Ovary (tissue), 9 donors: ENCODE results near the gene MED31. TPM values are rescaled to one million over a fixed set of nuclear protein-coding genes. Genes with fewer than 3 reads are reported as not detected.

ENCODE experiments used
- DNase-seq, 5 donors: peaks; one replicate each; pipeline ENCODE4 v3.0.0-alpha.2; 2019 to 2020
- H3K27ac ChIP-seq, 2 donors: fragments of 200-600 bp; one replicate each; pipeline versions ENCODE4 v1.5.1 to v1.8.0; 2019 to 2022
- H3K27me3 ChIP-seq: fragments of 200-600 bp; one replicate; pipeline ENCODE4 v1.8.0; 2022
- H3K36me3 ChIP-seq: fragments of 200-600 bp; sonication (generic); one replicate; pipeline ENCODE4 v1.5.1; 2019
- H3K4me1 ChIP-seq: one replicate; pipeline ENCODE4 v1.8.1; 2013; ENCODE audit warnings: mild to moderate bottlenecking, moderate library complexity; ENCODE audit not compliant: insufficient read depth
- H3K4me3 ChIP-seq: fragments of 200-600 bp; sonication (generic); one replicate; pipeline ENCODE4 v1.5.1; 2017
- H3K9me3 ChIP-seq, 2 donors: fragments of 200-600 bp in 1 of 2; sonication (generic) in 1 of 2; one replicate each; pipeline versions ENCODE4 v1.5.1 to v1.8.1; 2013 to 2019; ENCODE audit warnings: mild to moderate bottlenecking in 1 of 2, moderate library complexity in 1 of 2
- CTCF ChIP-seq, 3 donors: fragments of 450-650 bp in 2 of 3; fragments of 200-600 bp in 1 of 3; IDR thresholded peaks; one replicate each; pipeline versions ENCODE4 v1.5.1 to v1.8.0; 2016 to 2022; ENCODE audit warnings: antibody characterized with exemption in 3 of 3, mild to moderate bottlenecking in 1 of 3
- EP300 ChIP-seq: sonication (generic); formaldehyde crosslinking; IDR thresholded peaks from one replicate; pipeline ENCODE4 v1.6.1; 2017; ENCODE audit warnings: antibody characterized with exemption
- POLR2A ChIP-seq: fragments of 450-650 bp; IDR thresholded peaks from one replicate; pipeline ENCODE4 v1.6.1; 2017; ENCODE audit warnings: antibody characterized with exemption, mild to moderate bottlenecking, moderate library complexity
- WGBS, 3 donors: extraction: QIAGEN DNeasy Blood & Tissue Kit in 1 of 3; methylation state at CpG; one replicate each; pipeline versions ENCODE4 v1.1.5 to v1.1.7; 2013 to 2017; 5-methylcytosine and 5-hydroxymethylcytosine counted together
- intact Hi-C, 4 donors: fragments of 100-400 bp; cut with DNase I; formaldehyde crosslinking; loops; one replicate each; pipeline versions ENCODE4 v1.11.0 to v1.15.1; 2022 to 2023
- polyA plus RNA-seq, 2 donors: library from polyadenylated mRNA; stranded (reverse); fragments of 200-250 nt in 1 of 2; fragments of 350-450 nt in 1 of 2; fragmentation: Illumina TruSeq in 1 of 2; extraction: RNeasy Lipid Tissue Mini Kit (QIAGEN cat#74804) in 1 of 2; gene quantifications; one replicate each; pipeline ENCODE4 v1.2.3, GENCODE V29; 2013 to 2014
- total RNA-seq, 7 donors: library from RNA; depleted of rRNA in 2 of 7; stranded (reverse); fragments of >200 nt in 2 of 7; fragmentation: NEBNext Ultra II Directional in 3 of 7; extraction: Animal tissue kit (Norgen Biotek cat#: 25700) in 3 of 7; gene quantifications; one replicate each; pipeline versions ENCODE4 v1.1.0 to v1.2.4, GENCODE V29; 2016 to 2023
- donor health status: DM: no; HTN: no; CAD: no; lungs with moderate emphysema.
- donor health status: DM: no; HTN: no; CAD: no.
- donor health status: Bipolar disorder and iron deficiency.
- donor health status: DM: yes; HTN: yes; CAD: no.
- donor health status: DM: no; HTN: no; CAD: no.
- donor health status: DM: yes; HTN: yes; CAD: no.

Gene MED31
- total and polyA plus RNA-seq, 9 donors = 15.0 to 21.9 (median 17.1) TPM

- no peak for TF ChIP-seq POLR2A
- TF ChIP-seq EP300 = no peak
- TF ChIP-seq CTCF (IDR thresholded peaks at IDR 0.05) = no peak
- no peak for DNase-seq
- no peak overlapping the region for H3K4me3 ChIP-seq
- no peaks in the 10 kb centered on the region for H3K9me3 ChIP-seq
- intact Hi-C loops = no loop called here
- WGBS, 3 donors = 92 to 96% (median 93%) methylated on average over 2 of the region's 2 CpGs
- no peaks in the 10 kb centered on the region for H3K36me3 ChIP-seq
- peaks cover 3% of the 10 kb centered on the region for H3K4me1 ChIP-seq
- H3K27me3 ChIP-seq = no peaks in the 10 kb centered on the region
- H3K27ac ChIP-seq = no peak overlapping the region
These were observed 49.3 kb downstream of the MED31 start for GRCh38 chr17:6602141-6602540.

GRCh38 chr17:6599364-6599763 is 52.0 kb downstream of the MED31 start:
- no peak overlapping the region for H3K27ac ChIP-seq
- peaks cover 3% of the 10 kb centered on the region for H3K4me1 ChIP-seq
- H3K9me3 ChIP-seq = no peaks in the 10 kb centered on the region
- TF ChIP-seq POLR2A (no peak), EP300 (no peak), CTCF (IDR thresholded peaks at IDR 0.05) (no peak)
- no peaks in the 10 kb centered on the region for H3K36me3 ChIP-seq
- H3K4me3 ChIP-seq = no peak overlapping the region
- intact Hi-C loops = no loop called here
- H3K27me3 ChIP-seq = no peaks in the 10 kb centered on the region
- no peak for DNase-seq

GRCh38 chr17:6597727-6598126 is 53.7 kb downstream of the MED31 start:
- H3K36me3 ChIP-seq = no peaks in the 10 kb centered on the region
- H3K9me3 ChIP-seq = no peaks in the 10 kb centered on the region
- no peaks in the 10 kb centered on the region for H3K4me1 ChIP-seq
- intact Hi-C loops = no loop called here
- WGBS, 3 donors = 29 to 70% (median 49%) methylated on average over 1 of the region's 1 CpG
- no peak overlapping the region for H3K27ac ChIP-seq
- H3K4me3 ChIP-seq = no peak overlapping the region
- TF ChIP-seq CTCF (IDR thresholded peaks at IDR 0.05) (no peak), EP300 (no peak), POLR2A (no peak)
- no peaks in the 10 kb centered on the region for H3K27me3 ChIP-seq
- DNase-seq = no peak

GRCh38 chr17:6596941-6597340 is 54.5 kb downstream of the MED31 start:
- Histone ChIP-seq H3K27me3 (no peaks in the 10 kb centered on the region), H3K4me3 (no peak overlapping the region), H3K4me1 (no peaks in the 10 kb centered on the region), H3K27ac (no peak overlapping the region), H3K36me3 (no peaks in the 10 kb centered on the region), H3K9me3 (no peaks in the 10 kb centered on the region)
- intact Hi-C loops = no loop called here
- TF ChIP-seq CTCF (IDR thresholded peaks at IDR 0.05) (no peak), EP300 (no peak), POLR2A (no peak)
- WGBS, 3 donors = 92 to 95% (median 95%) methylated on average over 4 of the region's 4 CpGs
- DNase-seq = no peak

- WGBS, 3 donors = 66 to 70% (median 67%) methylated on average over 2 of the region's 2 CpGs
- H3K36me3 ChIP-seq = no peaks in the 10 kb centered on the region
- intact Hi-C loops = no loop called here
These were observed 54.9 kb downstream of the MED31 start for GRCh38 chr17:6596511-6596910.

More at GRCh38 chr17:6596511-6596910, 54.9 kb downstream of the MED31 start:
- Histone ChIP-seq H3K4me3 (no peak overlapping the region), H3K27me3 (no peaks in the 10 kb centered on the region), H3K9me3 (no peaks in the 10 kb centered on the region), H3K4me1 (no peaks in the 10 kb centered on the region), H3K27ac (no peak overlapping the region)
- TF ChIP-seq EP300 = no peak
- TF ChIP-seq POLR2A = no peak
- no peak for TF ChIP-seq CTCF (IDR thresholded peaks at IDR 0.05)
- DNase-seq = no peak
